AG09309 (cell line): ENCODE measurements around the gene OR6C74.

ENCODE experiments used
- DNase-seq: peaks from one replicate; pipeline ENCODE4 v3.0.0-alpha.2; 2010; ENCODE audit warnings: low read depth
- H3K4me3 ChIP-seq: 2 replicates; pipeline ENCODE4 v1.5.1; 2011; ENCODE audit warnings: mild to moderate bottlenecking, low read depth, low read length, moderate library complexity; ENCODE audit not compliant: control insufficient read depth
- CTCF ChIP-seq: IDR thresholded peaks from 2 replicates; pipeline ENCODE4 v1.5.1; 2011; ENCODE audit warnings: mild to moderate bottlenecking, low read depth, low read length, inconsistent platforms; ENCODE audit not compliant: insufficient read depth, control insufficient read depth; ENCODE audit errors: missing control alignments

The OR6C74 gene

GRCh38 chr12:55256831-55257230 lies 12.4 kb downstream of the OR6C74 start:
- no peak for DNase-seq
- no peak for TF ChIP-seq CTCF
- H3K4me3 ChIP-seq = no peak overlapping the region

- no peak for DNase-seq
- no peak for TF ChIP-seq CTCF
- no peak overlapping the region for H3K4me3 ChIP-seq
Measured at GRCh38 chr12:55258303-55258702, 13.9 kb downstream of the OR6C74 start.

- no peak for DNase-seq
- TF ChIP-seq CTCF = no peak
- H3K4me3 ChIP-seq = no peak overlapping the region
Measured at GRCh38 chr12:55280991-55281390, 36.6 kb downstream of the OR6C74 start.

GRCh38 chr12:55289999-55290398 lies 45.6 kb downstream of the OR6C74 start:
- H3K4me3 ChIP-seq = no peak overlapping the region
- no peak for TF ChIP-seq CTCF
- DNase-seq = no peak
